ENCODE results near the gene UNG.

- TF ChIP-seq CTCF (IDR thresholded peaks at IDR 0.05) (no peak), POLR2A (IDR thresholded peaks at IDR 0.05) (no peak)
These were observed 14.6 kb upstream of the UNG start for GRCh38 chr12:109082751-109083150.
